22Rv1 (cell line): ENCODE data around the gene RUNX3.

Source experiments
- CTCF ChIP-seq: fragments of 450-650 bp; IDR thresholded peaks from 2 replicates; pipeline ENCODE4 v1.5.1; 2017; ENCODE audit warnings: mild to moderate bottlenecking
- ZFX ChIP-seq: fragments of 450-650 bp; IDR thresholded peaks from 2 replicates; pipeline ENCODE4 v1.6.1; 2017; ENCODE audit warnings: antibody characterized with exemption, borderline replicate concordance

DNA sequence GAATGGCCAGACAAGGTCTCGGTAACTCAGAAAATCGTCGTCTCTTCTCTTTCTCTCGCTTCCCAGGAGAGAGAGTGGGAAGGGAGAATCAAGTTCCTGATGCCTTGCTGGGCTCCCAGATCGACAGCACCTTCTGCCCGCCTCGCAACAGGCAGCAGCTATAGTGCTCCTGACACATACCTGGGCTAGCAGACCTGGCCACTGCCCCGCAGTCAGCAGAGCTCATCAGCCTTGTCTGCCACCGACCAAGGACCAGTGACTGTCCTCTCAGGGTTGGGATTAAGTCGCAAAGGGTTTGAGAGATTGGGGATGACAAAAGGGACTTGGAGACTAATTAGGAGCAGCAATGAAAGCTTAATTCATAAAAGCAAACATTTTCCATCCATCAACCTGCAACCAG is 4.1 kb downstream of the RUNX3 start:
- TF ChIP-seq CTCF (no peak), ZFX (no peak)
